Smooth muscle cell (in vitro differentiated cells): ENCODE data around the gene IL17REL. TPM values are rescaled to one million over a fixed set of nuclear protein-coding genes. Genes with fewer than 3 reads are reported as not detected.

Source experiments
- DNase-seq: peaks from one replicate; lab custom pipeline; 2025; ENCODE audit not compliant: unreplicated experiment; lab: John Stamatoyannopoulos, UW
- H2AFZ ChIP-seq: fragments of 200-600 bp; sonication (generic); 2 replicates; pipeline ENCODE4 v1.6.0; 2016; ENCODE audit warnings: antibody characterized with exemption, low read depth, mild to moderate bottlenecking
- H3F3A ChIP-seq: fragments of 200-600 bp; sonication (generic); 2 replicates; pipeline ENCODE4 v1.6.0; 2017; ENCODE audit warnings: antibody characterized with exemption, low read depth
- H3K27ac ChIP-seq: fragments of 200-600 bp; sonication (generic); 2 replicates; pipeline ENCODE4 v1.5.1; 2016; ENCODE audit warnings: low read depth, mild to moderate bottlenecking
- H3K27me3 ChIP-seq: fragments of 200-600 bp; sonication (generic); 2 replicates; pipeline ENCODE4 v1.6.1; 2016; ENCODE audit warnings: low read depth, mild to moderate bottlenecking
- H3K36me3 ChIP-seq: fragments of 200-600 bp; sonication (generic); 2 replicates; pipeline ENCODE4 v1.5.1; 2016; ENCODE audit warnings: low read depth
- H3K4me1 ChIP-seq: fragments of 200-600 bp; sonication (generic); 2 replicates; pipeline ENCODE4 v1.5.1; 2016; ENCODE audit warnings: low read depth
- H3K4me2 ChIP-seq: fragments of 200-600 bp; sonication (generic); 2 replicates; pipeline ENCODE4 v1.6.0; 2016; ENCODE audit warnings: mild to moderate bottlenecking
- H3K4me3 ChIP-seq: fragments of 200-600 bp; sonication (generic); 2 replicates; pipeline ENCODE4 v1.5.1; 2016; ENCODE audit warnings: mild to moderate bottlenecking
- H3K79me2 ChIP-seq: fragments of 200-600 bp; sonication (generic); 2 replicates; pipeline ENCODE4 v1.6.0; 2016; ENCODE audit warnings: low read depth, mild to moderate bottlenecking
- H3K9ac ChIP-seq: fragments of 200-600 bp; sonication (generic); 2 replicates; pipeline ENCODE4 v1.6.0; 2016; ENCODE audit warnings: low read depth
- H3K9me3 ChIP-seq: fragments of 200-600 bp; sonication (generic); replicated peaks from 2 replicates; pipeline ENCODE4 v1.5.1; 2016; ENCODE audit warnings: low read depth
- H4K20me1 ChIP-seq: fragments of 200-600 bp; sonication (generic); 2 replicates; pipeline ENCODE4 v1.6.0; 2016; ENCODE audit warnings: low read depth
- CTCF ChIP-seq: fragments of 200-600 bp; sonication (generic); IDR thresholded peaks from 2 replicates; pipeline ENCODE4 v1.5.1; 2017; ENCODE audit warnings: borderline replicate concordance, mild to moderate bottlenecking, antibody characterized with exemption; ENCODE audit not compliant: insufficient read depth, poor library complexity, severe bottlenecking
- WGBS: methylation state at CpG from one replicate; pipeline ENCODE4 v1.1.7; 2016; ENCODE audit warnings: low lambda C conversion rate; 5-methylcytosine and 5-hydroxymethylcytosine counted together
- polyA plus RNA-seq: library from polyadenylated mRNA; unstranded; fragments of >200 nt; fragmentation: Nextera tagmentation; extraction: Ambion mirVana; gene quantifications from 2 replicates; pipeline ENCODE4 v1.2.1, GENCODE V29; 2016
- total RNA-seq: library from RNA; depleted of rRNA; stranded (reverse); fragments of >200 nt; gene quantifications from 2 replicates; pipeline ENCODE4 v1.2.3, GENCODE V29; 2014

The IL17REL gene
- total and polyA plus RNA-seq, 2 experiments from 2014 or later: 0.04 TPM; not detected in 1

GRCh38 chr22:50058061-50058905, 45.7 kb upstream of the IL17REL start, which contains the start of gene TTLL8:
TTLL8 (minus strand) TSS chr22:50058298.
- Histone ChIP-seq H3K79me2 (no peaks in the 10 kb centered on the region), H3K4me3 (peak within 1 kb of the TSS; percentile 45), H3K27ac (no peak within 1 kb of the TSS), H3K27me3 (peaks cover 5% of the 10 kb centered on the region), H3K4me2 (peak within 1 kb of the TSS; percentile 75), H3K36me3 (no peaks in the 10 kb centered on the region), H3K9me3 (no peaks in the 10 kb centered on the region), H3K4me1 (peaks cover 6% of the 10 kb centered on the region), H3F3A (no peaks in the 10 kb centered on the region), H4K20me1 (no peaks in the 10 kb centered on the region), H3K9ac (peak within 1 kb of the TSS; percentile 34), H2AFZ (peak within 1 kb of the TSS; percentile 29)
- no peak for TF ChIP-seq CTCF
- no peak for DNase-seq
- WGBS: 7% methylated on average over 15 of the region's 102 CpGs

GRCh38 chr22:50057278-50058060, 44.9 kb upstream of the IL17REL start:
- no peak for DNase-seq
- H3F3A ChIP-seq: no peaks in the 10 kb centered on the region
- TF ChIP-seq CTCF: no peak
- no peak overlapping the region for H3K27ac ChIP-seq
- no peaks in the 10 kb centered on the region for H3K79me2 ChIP-seq
- no peak overlapping the region for H2AFZ ChIP-seq
- no peak overlapping the region for H3K9ac ChIP-seq
- no peaks in the 10 kb centered on the region for H3K36me3 ChIP-seq
- no peak overlapping the region for H3K4me2 ChIP-seq
- WGBS: 92% methylated on average over 5 of the region's 14 CpGs
- H3K9me3 ChIP-seq: no peaks in the 10 kb centered on the region
- no peaks in the 10 kb centered on the region for H4K20me1 ChIP-seq
- H3K4me1 ChIP-seq: peaks cover 6% of the 10 kb centered on the region
- H3K4me3 ChIP-seq: no peak overlapping the region
- peaks cover 5% of the 10 kb centered on the region for H3K27me3 ChIP-seq

GRCh38 chr22:50056214-50056972, 43.8 kb upstream of the IL17REL start:
- Histone ChIP-seq H3K4me2 (no peak overlapping the region), H3K4me3 (no peak overlapping the region), H3K27me3 (peaks cover 5% of the 10 kb centered on the region), H3K9ac (no peak overlapping the region), H3K79me2 (no peaks in the 10 kb centered on the region), H3K27ac (no peak overlapping the region), H3K36me3 (no peaks in the 10 kb centered on the region), H3K9me3 (no peaks in the 10 kb centered on the region), H3F3A (no peaks in the 10 kb centered on the region), H3K4me1 (peaks cover 6% of the 10 kb centered on the region), H4K20me1 (no peaks in the 10 kb centered on the region), H2AFZ (no peak overlapping the region)
- no peak for TF ChIP-seq CTCF
- DNase-seq: no peak
- 88% methylated on average over 33 of the region's 34 CpGs for WGBS
